Skin of body (tissue), 2 donors: ENCODE measurements around the gene FAM193B. TPM values are rescaled to one million over a fixed set of nuclear protein-coding genes. Genes with fewer than 3 reads are reported as not detected.
A peak's percentile ranks its signal among the peaks of the same experiment; 100 is the strongest.

Source experiments
- DNase-seq: peaks from one replicate; lab custom pipeline; 2025; lab: John Stamatoyannopoulos, UW
- total RNA-seq: library from RNA; depleted of rRNA; stranded (reverse); fragments of >200 nt; gene quantifications from one replicate; pipeline ENCODE4 v1.2.3, GENCODE V29; 2014

Gene FAM193B
- total RNA-seq, 1 donor from 2014 or later = 30.8 TPM

DNA sequence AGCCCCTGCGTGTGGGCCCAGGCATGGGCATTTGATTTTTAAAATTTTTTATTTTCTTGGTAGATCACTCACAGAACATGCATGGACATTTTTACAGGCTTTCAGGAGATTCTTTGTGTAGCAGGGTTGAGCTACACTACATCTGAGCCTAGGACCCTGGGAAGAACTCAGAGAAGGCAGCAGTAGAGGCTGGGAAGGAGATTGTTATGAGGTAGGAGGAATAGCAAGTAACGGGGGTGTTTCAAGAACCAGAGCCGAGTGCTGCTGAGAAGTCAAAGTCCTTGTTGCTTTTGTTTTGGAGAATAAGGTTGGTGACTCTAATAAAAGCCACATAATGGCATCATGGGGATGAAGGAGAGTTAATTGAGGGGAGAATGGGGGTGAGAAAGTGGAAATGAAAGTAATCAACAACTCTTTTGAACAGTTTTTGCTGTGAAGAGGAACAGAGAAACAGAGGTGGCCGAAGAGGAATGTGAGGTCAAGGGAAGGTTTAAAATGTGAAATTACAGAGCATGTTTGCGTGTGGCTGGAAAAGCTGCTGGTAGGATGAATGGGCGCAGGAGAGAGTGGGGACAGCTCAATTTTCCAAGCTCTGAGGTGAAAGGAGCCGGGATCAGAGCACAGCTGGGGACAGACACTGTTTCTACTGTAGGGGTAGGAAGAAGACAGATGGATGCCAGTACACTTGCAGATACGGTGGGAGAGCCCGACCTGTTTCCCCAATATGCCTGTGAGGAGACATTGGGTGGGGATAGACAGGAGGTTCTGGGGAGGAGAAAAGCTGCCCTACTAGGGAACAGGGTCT lies 52.3 kb downstream of the FAM193B start:
- DNase-seq = no peak

DNA sequence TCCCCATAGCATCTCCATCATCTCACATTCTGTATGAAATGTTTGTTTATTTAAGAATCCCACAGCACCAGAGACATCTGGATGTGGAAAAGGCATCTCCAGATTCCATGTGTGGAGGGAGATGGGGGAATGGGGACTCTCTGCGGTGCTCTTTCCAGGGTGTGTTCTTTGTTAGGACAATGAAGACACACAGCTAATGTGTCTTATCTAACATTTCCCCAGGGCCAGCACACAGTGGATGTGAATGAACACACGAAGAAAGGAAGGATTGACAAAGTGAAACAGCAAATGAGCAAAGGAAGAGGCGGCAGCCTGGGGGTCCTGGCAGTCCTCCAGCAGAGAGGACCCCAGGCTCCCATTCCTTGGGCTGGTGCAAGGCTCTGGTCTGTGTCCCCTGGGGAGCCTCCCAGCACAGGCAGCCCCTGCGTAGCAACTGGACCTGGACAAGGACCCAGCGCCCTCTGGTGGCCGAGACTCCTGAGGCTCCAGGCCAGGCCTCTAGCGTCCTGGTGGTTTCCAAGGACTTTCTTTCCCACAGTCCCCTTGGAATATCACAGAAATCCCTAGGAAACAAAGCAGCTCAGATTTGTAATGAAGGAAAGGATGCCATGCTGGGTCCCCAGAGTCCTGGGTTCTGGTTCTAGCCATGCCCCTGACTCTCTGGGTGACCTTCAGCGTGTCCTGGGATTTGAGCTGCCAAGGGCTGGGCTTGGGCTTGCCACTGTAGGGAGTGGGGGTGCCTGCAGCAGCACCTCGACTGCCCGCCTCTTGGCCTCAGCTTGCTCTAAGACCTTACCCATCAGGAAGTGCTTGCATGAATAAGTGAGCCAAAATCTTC lies 53.5 kb downstream of the FAM193B start:
- peak; percentile 53 for DNase-seq

DNA sequence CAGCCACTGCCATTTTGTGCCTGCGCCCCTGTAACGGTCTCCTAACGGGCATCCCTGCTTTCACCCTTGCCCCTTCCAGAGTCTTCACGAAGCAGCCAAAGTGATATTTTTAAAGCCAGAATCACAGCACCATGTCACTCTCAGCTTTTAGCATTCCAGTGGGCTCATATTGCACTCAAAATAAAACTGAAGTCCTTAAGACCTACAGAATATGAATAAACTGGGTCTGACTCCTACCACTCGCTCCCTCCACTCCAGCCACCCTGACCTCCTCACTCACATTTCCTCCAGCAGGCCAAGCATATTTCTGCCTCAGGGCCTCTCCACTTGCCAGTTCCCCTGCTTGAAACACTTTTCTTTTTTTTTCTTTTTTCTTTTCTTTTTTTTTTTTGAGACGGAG lies 54.5 kb downstream of the FAM193B start:
- no peak for DNase-seq

DNA sequence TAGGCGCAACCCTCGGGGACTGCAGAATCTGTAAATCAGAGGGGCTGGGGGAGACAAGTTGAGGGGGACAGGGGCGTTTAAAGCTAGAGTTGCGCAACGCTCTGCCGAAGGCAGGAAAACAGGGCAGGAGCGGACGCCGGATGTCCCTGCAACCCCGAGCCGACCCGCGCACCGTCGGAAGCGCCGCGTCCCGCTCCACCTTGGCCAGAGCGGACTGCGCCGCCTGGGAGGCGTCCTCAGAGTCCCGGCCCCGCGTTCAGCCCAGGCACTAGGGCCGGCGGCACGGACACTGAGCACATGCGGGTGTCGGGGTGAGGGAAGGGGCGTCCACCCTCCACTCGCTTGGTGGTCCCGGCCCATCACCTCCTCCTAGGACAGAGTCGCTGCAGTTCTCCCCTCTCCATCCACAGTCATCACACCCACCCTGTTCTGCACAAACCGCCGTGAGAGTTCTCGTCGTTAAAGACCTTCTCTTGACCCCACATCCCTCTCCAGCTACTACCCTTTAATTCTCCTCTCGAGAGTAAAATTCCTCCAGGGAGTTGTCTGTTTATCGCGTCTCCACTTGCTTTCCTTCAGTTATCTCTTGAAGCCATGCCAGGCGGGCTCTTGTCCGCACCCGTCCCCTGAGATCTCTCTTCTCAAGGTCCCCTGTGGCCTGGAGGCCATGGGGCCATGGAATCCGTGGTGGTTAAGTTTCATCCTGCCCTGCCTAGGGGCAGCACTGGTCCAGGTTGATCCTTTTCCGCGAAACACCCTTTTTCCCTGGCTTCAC lies 56.2 kb downstream of the FAM193B start:
- DNase-seq = no peak

DNA sequence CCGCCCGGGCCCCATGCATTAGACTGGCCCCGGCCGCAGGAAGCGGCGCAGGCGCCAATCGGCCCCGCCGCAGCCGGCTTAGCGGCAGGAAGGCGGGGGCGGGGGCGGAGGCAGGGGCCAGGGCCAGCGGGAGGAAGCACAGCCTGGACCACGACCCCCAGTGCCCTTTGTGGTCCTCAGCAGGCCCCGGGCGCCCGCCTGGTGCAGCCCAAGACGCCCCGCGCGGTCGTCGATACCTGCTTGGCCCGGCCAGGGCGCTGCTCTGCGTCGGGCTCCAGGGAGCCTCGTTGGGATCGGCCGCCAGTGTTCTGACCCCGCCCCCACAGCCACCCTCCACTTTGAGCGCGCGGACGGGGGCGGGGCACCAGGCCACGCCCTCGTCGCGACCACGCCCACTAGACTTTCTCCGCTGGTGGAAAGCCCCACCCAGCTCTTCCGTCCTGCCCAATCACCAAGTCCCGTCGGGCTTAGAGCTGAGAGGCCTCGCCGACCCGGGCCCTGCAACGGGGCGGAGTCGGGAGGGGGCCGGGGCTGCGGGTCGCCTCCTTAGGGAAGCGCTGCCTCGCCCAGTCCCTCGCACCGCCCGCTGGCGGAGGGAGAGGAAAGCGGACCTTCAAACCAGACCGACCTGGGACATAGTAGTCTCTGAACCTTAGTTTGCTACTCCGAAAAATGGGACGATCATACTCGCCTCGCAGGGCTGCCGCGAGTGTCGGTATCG lies 56.9 kb downstream of the FAM193B start, which contains the start of gene PDLIM7:
Gene PDLIM7 (minus strand): TSS at position 313 of the 721 bp plus-strand sequence. CDS start 1,092 bp downstream, outside the sequence.
- peak; percentile 98 for DNase-seq

DNA sequence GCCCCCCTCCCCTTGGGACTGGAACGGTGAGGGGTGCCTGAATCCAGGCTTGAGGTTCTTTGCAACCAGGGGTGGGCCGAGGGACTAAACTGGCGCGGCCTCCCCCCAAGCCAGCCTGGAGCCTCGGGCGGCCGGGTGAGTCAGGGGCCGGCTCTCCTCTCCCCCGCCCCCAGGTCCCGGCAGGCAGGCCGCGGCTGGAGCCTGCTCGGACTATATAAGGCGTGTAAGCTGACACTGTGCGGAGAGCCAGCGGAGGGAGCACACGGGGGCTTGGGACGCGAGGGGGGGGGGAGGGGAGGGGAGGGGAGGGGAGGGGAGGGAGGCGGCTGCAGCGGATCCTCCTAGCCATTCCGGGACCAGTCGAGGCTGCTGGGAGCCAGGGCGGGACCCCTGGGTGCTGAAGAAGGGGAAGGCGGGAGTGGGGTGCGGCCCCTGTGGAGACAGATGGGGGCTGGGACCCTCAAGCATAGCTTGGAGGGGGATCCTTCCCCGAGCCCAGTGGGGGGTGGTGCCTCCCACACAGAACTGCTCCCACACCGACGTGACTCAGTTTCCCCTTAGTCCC lies 57.6 kb downstream of the FAM193B start:
- peak; percentile 75 for DNase-seq

DNA sequence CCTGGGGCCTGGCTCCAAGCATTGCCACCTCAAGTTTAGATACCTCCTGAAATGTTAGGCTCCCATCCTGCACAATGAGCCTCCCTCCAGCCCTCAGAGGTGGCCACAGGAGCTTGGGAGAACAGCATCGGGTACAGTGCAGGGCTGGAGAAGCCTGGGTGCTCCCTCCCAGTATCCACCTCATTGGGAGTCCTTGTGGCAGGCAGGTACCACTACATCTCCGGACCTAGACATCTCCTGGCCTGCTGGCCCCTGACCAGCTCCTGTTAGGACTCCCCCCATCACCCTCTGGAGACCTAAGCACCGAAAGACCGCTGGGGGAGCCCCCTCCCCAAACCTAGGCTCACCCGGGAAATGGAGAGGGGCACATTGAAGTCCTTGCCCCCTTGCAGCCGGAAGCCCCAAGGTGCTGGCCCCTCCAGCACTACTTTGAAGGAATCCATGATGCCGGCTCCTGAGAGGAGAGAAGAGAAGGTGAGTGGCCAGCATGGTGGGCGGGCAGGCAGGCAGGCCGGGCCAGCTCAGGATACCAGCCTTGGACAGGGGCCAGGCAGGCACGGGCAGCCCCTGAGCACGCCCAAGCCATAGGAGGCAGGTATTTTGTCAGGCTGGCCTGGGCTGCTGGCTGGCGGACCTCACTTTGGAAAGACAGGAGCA lies 58.2 kb downstream of the FAM193B start:
- DNase-seq = no peak

DNA sequence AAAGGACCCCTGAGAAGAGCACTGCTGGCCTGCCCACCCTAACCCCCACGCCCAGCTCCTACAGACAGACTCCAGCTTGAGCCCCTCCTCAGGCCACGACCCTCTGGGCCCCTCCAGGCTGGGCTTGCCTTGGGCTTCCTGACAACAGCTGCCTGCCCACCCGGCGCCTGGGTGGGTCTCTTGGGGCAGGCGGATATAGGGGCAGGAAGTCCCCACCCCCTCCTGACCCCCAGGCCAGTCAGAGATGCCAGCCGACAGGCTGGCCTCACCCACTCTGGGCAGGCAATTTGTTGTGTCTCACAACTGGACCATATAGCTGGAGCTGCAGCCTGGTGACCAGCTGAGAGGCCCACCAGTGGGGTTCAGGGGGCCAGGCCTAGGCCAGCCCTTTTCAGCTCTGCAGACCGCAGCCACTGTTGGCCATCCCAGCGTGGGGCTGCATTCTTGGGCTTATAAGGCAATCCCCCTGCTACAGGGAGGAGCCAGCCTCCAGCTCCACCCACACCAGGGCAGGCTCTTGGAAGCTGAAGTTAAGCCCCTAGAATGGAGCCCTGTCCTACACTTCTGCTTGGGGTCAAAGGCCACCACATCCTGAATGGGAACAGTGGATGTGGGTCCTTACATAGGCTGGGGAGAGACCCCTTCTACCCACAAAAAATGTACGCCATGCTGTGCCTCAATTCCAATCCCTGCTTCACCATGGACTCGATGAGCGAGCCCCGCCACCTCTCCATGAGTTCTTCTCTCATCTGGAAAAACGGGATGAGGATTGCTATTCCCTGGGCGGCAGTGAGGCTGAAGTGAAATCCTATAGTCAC lies 58.9 kb downstream of the FAM193B start:
- peak; percentile 63 for DNase-seq

DNA sequence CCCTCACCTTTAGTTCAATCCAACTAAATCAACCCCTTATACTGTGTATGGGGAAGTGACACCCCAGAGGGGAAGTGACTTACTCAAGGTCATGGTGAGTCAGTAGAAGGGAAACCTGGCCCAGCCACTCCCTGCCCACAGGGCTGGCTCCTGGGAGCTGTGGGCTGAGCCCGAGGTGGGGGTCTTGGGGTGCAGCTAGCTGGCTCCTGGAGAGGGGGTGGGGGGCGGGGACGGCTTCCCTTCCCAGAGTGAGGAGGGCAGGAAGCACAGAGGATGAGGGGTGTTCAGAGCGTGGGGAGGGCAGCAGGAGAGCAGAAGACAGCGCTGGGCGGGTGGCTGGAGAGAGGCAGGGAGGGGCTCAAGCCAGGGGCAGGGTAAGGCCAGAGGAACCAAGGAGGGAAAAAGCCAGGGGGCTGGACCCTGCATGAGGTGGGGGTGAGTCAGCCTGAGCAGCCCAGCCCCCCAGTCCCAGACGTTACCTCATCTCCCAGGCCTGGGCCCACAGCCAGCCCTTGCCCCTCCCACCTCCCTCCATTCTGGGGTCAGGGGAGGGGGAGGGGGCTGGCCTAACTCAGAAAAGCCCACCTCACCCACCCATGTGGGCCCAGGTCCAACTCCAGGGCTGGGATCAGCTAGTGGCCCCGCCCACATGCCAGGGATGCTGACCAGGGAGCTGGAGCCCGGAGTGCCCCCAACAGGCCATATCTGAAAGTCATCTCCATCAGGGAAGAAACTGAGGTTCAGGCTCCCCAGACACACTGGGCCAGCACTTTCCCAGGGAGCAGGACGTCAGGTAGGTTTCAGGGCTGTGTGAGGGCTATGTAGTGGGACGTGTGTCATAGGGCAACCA lies 59.8 kb downstream of the FAM193B start:
- DNase-seq = peak; percentile 51

DNA sequence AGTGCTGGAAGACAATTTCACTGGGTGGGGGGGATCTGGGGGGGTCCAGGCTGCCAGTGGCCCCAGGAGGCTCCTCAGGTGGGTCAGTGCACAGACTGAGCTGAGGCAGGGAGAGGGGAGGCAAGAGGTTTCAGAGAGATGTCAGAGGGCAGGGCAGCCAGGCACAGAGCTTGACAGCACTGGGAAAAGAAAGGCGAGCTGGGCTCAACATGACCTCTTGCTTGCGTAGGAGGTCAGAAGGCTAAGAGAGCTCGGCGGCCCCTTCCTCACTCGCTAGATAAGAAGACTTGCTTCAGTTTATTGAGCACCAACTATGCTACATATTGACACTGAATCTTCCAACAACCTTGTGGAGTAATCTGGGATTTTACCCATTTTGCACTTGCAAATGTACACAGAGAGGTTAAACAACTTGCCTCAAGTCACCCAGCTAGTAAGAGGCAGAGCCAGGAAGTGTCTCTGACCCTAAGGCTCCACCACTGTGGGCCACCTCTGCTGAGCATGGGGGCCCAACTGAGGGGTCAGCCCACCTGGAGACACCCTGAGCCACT lies 60.5 kb downstream of the FAM193B start:
- DNase-seq = no peak

DNA sequence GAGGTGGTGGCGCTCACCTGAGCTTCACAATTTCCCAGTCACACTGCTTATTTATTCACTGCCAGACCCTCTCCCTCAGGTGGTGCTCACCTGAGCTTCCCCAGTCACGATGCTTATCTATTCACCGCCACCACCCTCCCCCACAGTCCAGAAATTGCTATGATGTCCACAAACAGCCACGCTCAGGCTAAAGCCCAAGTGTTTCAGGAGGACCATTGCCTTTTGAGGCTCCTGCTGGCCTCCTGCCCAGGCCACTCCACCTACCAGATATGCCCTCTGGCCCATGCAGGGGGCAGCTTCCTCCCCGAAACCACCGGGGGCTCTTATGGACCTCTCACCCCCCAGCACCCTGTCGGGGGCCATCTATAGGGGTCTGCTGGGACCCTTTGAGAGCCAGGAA lies 61.5 kb downstream of the FAM193B start:
- no peak for DNase-seq

DNA sequence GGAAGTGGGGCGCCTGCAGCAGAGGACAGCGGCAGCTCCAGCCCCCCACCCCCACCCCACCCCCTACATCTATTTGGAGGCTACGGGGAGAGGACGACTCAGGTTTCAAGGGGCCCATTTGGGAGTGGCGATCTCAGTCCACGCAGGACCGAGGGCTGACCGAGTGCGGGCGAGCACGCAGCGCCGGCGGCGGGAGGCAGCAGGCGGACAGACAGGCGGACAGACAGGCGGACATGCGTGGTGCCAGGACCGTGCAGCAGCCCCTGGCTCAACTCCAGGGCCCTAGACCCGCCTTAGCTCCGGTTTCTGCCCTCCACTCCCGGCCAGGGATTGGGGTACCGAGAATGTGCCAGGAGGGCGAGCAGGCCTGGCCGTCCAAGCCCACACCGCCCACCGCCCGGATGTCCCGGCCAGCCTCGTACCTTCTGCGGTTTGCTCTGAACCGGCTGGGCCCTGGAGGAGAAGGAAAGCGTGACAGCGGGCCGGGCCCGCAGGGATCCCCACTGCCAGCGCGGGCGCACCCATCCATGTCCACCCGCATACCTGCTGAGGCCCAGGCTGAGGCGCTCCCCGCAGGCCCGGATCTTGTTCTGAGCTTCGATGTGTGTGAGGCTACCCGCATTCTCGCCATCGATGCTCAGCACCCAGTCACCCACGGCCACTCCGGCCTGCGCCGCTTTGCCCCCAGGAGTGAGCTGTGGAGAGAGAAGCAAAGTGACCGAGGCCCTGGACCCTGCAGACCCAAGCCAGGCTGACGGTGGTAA lies 62.2 kb downstream of the FAM193B start:
- no peak for DNase-seq

DNA sequence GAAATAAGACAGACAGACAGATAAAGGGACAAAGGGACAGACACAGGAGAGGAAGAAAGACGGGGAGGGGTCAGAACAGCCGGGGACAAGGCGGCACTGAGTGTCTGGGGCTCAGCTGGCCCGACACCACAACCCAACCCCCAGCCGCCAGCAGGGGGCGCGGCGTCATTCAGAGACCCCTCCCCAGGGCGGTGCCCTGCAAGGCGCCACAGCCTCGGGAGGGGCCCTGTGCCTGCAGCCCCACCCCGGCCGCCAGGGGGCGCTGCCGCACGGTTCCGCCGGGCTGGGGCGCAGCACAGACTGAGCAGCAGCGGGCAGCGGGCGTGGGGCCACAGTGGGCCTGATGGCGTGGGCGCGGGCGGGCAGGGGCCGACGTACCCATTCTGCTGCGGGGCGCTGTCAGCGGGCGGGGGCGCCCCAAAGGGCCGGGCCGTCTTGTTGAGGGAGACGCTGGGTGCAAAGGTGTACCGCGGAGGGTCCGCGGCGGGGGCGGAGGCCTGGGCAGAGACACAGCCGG lies 62.9 kb downstream of the FAM193B start:
- no peak for DNase-seq

DNA sequence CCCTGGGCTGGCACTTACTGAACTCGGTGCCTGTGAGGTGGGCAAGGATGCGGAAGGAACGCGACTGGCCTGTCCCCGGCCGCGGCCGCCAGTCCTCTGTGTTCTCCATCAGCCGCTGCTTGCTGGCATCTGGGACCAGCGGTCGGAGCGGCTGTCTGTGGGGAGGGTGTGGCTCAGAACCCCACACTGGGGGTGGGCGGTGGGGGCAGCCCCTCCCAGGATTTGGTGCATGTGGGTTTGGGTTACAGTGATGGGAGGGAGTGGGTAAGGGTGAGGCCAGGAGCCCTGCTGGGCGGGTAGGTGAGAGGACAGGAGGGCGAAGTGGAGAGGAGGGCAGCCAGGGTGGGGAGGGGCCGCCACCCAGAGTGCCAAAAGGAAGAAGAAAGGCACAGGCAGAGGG lies 63.4 kb downstream of the FAM193B start:
- DNase-seq = no peak

DNA sequence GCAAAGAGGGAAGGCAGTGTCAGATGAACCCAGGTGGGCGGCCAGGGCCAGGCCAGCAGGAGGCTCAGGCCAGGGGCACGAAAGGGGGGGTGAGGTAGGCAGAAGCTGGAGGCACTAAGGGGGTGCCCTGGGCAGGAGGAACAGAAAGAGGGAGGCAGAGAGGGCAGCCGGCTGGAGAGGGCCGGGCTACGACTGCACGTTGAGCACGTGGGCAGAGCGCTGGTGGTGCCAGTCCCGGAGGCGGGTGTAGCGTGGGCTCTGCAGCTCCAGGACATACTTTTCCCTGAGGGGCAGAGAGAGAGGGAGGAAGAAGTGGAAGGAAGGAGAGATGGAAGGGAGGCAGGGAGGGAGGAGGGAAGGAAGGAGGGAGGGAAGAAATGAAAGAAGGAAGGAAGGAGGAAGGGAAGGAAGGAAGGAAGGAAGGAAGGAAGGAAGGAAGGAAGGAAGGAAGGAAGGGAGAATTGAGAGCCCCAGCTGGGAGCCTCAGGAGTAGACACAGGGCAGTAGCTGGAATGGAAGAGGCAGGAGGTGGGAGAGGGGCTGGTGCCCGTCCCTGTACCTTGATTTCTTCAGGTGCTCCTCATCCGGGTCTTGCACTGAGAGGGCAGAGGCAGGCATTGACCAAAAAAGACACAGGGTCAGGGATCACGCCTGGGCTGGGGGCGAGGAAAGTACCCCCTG lies 63.9 kb downstream of the FAM193B start:
- DNase-seq = no peak

DNA sequence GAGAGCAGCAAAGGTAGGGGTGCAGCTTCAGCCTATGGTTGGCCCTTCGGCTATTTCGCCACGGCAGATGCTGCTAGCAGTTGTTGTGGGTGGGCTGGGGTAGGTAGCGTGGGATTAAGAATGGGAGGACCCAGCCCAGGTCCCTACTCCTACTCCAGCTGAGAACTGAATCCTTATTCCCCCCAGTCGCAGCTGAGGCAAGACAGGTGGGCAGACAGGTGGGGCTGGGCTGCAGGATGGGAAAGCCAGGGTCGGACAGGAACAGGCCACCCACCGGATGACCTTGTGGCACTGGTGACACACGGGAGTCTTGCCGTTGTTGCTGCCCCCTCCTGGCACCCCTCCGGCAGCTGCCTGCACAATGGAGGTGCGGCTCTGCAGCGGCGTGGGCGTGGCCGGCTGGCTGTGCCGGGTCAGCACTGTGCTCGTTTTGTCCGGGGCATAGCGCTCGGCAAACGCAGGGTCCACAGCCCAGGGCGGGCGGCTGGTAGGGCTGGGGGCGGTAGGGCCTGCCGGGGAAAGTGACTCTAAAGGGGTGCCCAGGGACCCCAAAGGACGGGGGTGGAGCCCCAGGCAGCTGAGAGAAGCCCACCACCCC lies 65.1 kb downstream of the FAM193B start:
- no peak for DNase-seq
